ENCODE data around the gene PTPA.

DNA sequence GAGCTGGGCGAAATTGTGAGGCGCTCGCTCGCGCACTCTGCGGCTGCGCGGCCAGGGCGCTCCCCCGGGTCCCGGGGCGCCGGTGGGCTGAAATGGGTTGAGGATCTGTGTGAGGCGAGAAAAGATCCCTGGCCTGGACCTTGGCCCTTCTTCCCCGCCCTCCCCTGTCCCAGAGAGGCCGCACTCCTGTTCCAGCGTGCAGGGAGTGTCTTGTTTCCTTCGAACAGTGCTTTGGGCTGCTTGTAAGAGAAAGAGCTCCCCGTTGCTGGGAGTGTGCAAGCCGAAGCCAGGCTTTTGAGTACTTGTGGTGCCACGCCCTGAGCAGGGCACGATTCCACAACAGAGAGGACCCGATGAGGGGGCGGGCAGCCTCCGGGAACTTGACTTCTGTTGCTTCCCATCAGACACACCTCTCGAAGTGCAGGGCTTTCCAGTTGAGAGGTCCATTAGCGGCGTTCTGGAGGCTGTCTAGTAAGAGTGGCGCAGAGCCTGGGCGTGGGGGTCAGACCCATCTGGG is 29.8 kb upstream of the PTPA start:
- TF ChIP-seq CTCF (IDR thresholded peaks at IDR 0.05; ENCODE audit: low read depth, low read length) (no peak), POLR2A (IDR thresholded peaks at IDR 0.05; ENCODE audit: extremely low read depth, insufficient read length) (no peak), MYC (IDR thresholded peaks at IDR 0.05; ENCODE audit: low read depth, low read length) (no peak)
- TF ChIP-seq, protein P1, sequence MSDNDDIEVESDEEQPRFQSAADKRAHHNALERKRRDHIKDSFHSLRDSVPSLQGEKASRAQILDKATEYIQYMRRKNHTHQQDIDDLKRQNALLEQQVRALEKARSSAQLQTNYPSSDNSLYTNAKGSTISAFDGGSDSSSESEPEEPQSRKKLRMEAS (IDR thresholded peaks at IDR 0.05; ENCODE audit: low read depth, low read length): no peak
